ENCODE data around the gene C1orf116. TPM values are rescaled to one million over a fixed set of nuclear protein-coding genes. Genes with fewer than 3 reads are reported as not detected.

The C1orf116 gene
- total RNA-seq, 1 donor from 2014 or later: 0.04 TPM

DNA sequence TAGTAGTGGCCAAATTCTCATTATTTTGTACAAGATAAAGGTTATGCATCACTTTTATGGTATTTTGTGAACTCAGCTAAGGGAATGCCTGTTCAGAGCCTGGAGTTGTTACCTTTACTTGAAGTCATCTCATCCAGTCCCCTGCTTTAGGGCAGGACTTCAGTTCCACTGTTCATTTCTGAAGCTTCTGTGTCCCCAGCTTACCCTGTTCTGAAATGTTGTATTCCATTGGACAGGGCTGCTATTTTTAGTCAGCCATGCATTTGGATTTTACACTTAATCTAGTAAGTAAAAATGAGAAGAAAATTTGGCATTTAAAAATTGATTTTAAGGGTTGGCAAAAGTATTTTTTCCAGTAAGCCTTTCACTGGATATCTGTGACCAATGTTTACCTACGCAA, 44.5 kb upstream of the C1orf116 start:
- DNase-seq (ENCODE audit: low spot score): no peak
- Histone ChIP-seq H3F3A (ENCODE audit: low read depth) (no peaks in the 10 kb centered on the region), H3K4me3 (no peak overlapping the region), H3K9me3 (ENCODE audit: low read depth) (no peaks in the 10 kb centered on the region), H3K27me3 (no peaks in the 10 kb centered on the region), H3K4me1 (no peaks in the 10 kb centered on the region), H3K9ac (no peak overlapping the region), H2AFZ (replicated peaks) (no peak overlapping the region), H4K20me1 (ENCODE audit: low read depth) (no peaks in the 10 kb centered on the region), H3K36me3 (no peaks in the 10 kb centered on the region), H3K79me2 (ENCODE audit: low read depth) (no peaks in the 10 kb centered on the region), H3K4me2 (no peak overlapping the region), H3K27ac (no peak overlapping the region)
- Mint-ChIP-seq H3K27ac (no peak overlapping the region), H3K36me3 (peaks cover 1% of the 10 kb centered on the region), H3K9me3 (no peaks in the 10 kb centered on the region), H3K4me1 (peaks cover 2% of the 10 kb centered on the region), H3K27me3 (ENCODE audit: insufficient read depth, low read depth) (peaks cover 2% of the 10 kb centered on the region), H3K4me3 (no peak overlapping the region)
- TF ChIP-seq CTCF (IDR thresholded peaks at IDR 0.05) (no peak), EZH2phosphoT487 (IDR thresholded peaks at IDR 0.05) (no peak), EZH2 (IDR thresholded peaks at IDR 0.05) (no peak)

DNA sequence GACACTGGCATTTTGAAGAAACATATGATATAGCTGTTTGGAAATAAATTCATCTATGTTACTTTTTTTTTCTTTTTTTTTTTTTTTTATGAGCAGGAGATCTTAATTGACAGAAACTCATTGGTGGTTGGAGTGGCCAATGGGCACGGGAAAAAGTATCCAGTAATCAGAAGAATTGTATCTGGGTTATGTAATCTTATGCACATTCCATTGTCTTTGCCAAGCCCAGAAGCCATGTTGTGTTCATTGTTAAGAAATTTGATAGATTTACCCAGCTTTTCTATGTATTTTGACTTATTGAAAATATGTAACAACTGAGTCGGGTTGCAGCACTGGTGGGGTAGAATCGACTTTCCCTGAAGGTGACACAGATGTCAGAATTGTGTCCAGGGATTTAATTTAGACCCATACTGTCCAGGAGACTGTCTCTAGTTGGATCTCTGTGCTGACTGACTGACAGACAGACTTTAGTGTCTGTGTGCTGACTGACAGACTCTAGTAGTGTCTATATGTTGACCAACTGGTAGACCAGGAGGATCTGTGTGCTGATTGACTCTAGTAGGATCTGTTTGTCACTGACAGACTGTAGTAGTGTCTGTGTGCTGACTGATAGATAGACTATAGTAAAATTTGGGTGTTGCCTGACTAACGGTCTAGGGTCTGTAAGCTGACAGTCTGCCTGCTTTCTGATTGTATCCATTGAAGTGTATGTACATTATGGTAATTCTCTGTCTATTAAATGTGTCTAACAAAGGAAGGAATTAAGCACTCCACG, 43.8 kb upstream of the C1orf116 start:
- H2AFZ ChIP-seq (replicated peaks): no peak overlapping the region
- H3K9me3 ChIP-seq (ENCODE audit: low read depth): no peaks in the 10 kb centered on the region
- Mint-ChIP-seq H3K9me3 (no peaks in the 10 kb centered on the region), H3K27me3 (ENCODE audit: insufficient read depth, low read depth) (peaks cover 2% of the 10 kb centered on the region), H3K4me3 (no peak overlapping the region), H3K4me1 (peaks cover 2% of the 10 kb centered on the region), H3K36me3 (peaks cover 1% of the 10 kb centered on the region), H3K27ac (no peak overlapping the region)
- no peaks in the 10 kb centered on the region for H3K79me2 ChIP-seq (ENCODE audit: low read depth)
- no peak overlapping the region for H3K4me3 ChIP-seq
- H3K36me3 ChIP-seq: no peaks in the 10 kb centered on the region
- no peaks in the 10 kb centered on the region for H3K27me3 ChIP-seq
- DNase-seq (ENCODE audit: low spot score): no peak
- no peak overlapping the region for H3K27ac ChIP-seq
- TF ChIP-seq EZH2phosphoT487 (IDR thresholded peaks at IDR 0.05) (no peak), CTCF (IDR thresholded peaks at IDR 0.05) (no peak), EZH2 (IDR thresholded peaks at IDR 0.05) (no peak)
- H3K4me2 ChIP-seq: no peak overlapping the region
- H3K4me1 ChIP-seq: no peaks in the 10 kb centered on the region
- H4K20me1 ChIP-seq (ENCODE audit: low read depth): no peaks in the 10 kb centered on the region
- no peaks in the 10 kb centered on the region for H3F3A ChIP-seq (ENCODE audit: low read depth)
- no peak overlapping the region for H3K9ac ChIP-seq

GRCh38 chr1:207073906-207074820, 41.6 kb upstream of the C1orf116 start:
- Histone ChIP-seq H3K4me2 (no peak overlapping the region), H3K9ac (no peak overlapping the region), H3K36me3 (no peaks in the 10 kb centered on the region), H4K20me1 (ENCODE audit: low read depth) (no peaks in the 10 kb centered on the region), H3K4me1 (no peaks in the 10 kb centered on the region), H3K79me2 (ENCODE audit: low read depth) (no peaks in the 10 kb centered on the region), H2AFZ (replicated peaks) (no peak overlapping the region), H3F3A (ENCODE audit: low read depth) (no peaks in the 10 kb centered on the region), H3K27me3 (no peaks in the 10 kb centered on the region), H3K27ac (no peak overlapping the region), H3K9me3 (ENCODE audit: low read depth) (no peaks in the 10 kb centered on the region), H3K4me3 (no peak overlapping the region)
- DNase-seq (ENCODE audit: low spot score): no peak
- Mint-ChIP-seq H3K36me3 (peaks cover 1% of the 10 kb centered on the region), H3K27ac (no peak overlapping the region), H3K27me3 (ENCODE audit: insufficient read depth, low read depth) (peaks cover 2% of the 10 kb centered on the region), H3K4me1 (peaks cover 2% of the 10 kb centered on the region), H3K9me3 (no peaks in the 10 kb centered on the region), H3K4me3 (no peak overlapping the region)
- TF ChIP-seq CTCF (IDR thresholded peaks at IDR 0.05): no peak
- TF ChIP-seq EZH2phosphoT487 (IDR thresholded peaks at IDR 0.05): no peak
- TF ChIP-seq EZH2 (IDR thresholded peaks at IDR 0.05): no peak

All from neural progenitor cell (in vitro differentiated cells).